HFF-Myc (cell line): Measurements from ENCODE around the gene NDRG3.
"Not testable (repeated sequence)": the region's sequence is repeated elsewhere in the genome, so short reads cannot be mapped to it uniquely, and the experiment has no call there.

ENCODE experiments used
- DNase-seq: peaks from one replicate; pipeline ENCODE4 v3.0.0-alpha.2; 2011; ENCODE audit warnings: low read depth; ENCODE audit errors: extremely low read depth
- H3K4me3 ChIP-seq: replicated peaks from 2 replicates; pipeline ENCODE4 v1.5.1; 2011; ENCODE audit warnings: low read depth, mild to moderate bottlenecking, control low read depth, low read length
- CTCF ChIP-seq: IDR thresholded peaks from 2 replicates; pipeline ENCODE4 v1.5.1; 2012; ENCODE audit warnings: mild to moderate bottlenecking, low read depth, low read length, control low read depth; ENCODE audit errors: missing control alignments

Gene NDRG3

GRCh38 chr20:36686944-36687343 is 58.9 kb downstream of the NDRG3 start:
- no peak overlapping the region for H3K4me3 ChIP-seq
- TF ChIP-seq CTCF, result no peak
- DNase-seq, result no peak

GRCh38 chr20:36686504-36686903 is 59.4 kb downstream of the NDRG3 start:
- TF ChIP-seq CTCF, result no peak
- no peak overlapping the region for H3K4me3 ChIP-seq
- DNase-seq, result no peak

- H3K4me3 ChIP-seq, result no peak overlapping the region
- no peak for TF ChIP-seq CTCF
- DNase-seq, result no peak
Measured at GRCh38 chr20:36684747-36685146, 61.1 kb downstream of the NDRG3 start.

- no peak for DNase-seq
- no peak overlapping the region for H3K4me3 ChIP-seq
- TF ChIP-seq CTCF, result no peak
Measured at GRCh38 chr20:36682311-36682710, 63.6 kb downstream of the NDRG3 start.

- no peak for TF ChIP-seq CTCF
- DNase-seq, result no peak
- H3K4me3 ChIP-seq, result no peak overlapping the region
Measured at GRCh38 chr20:36677422-36677771, 68.5 kb downstream of the NDRG3 start.

- DNase-seq, result no peak
- TF ChIP-seq CTCF, result no peak
- no peak overlapping the region for H3K4me3 ChIP-seq
Measured at GRCh38 chr20:36676701-36677421, 69.0 kb downstream of the NDRG3 start.

GRCh38 chr20:36675545-36675944 is 70.3 kb downstream of the NDRG3 start:
- not testable (repeated sequence) for DNase-seq

More at GRCh38 chr20:36675545-36675944, 70.3 kb downstream of the NDRG3 start:
- not testable (repeated sequence) for H3K4me3 ChIP-seq
